ENCODE data around the gene ANKS1A. TPM values are rescaled to one million over a fixed set of nuclear protein-coding genes. Genes with fewer than 3 reads are reported as not detected.

Gene ANKS1A
- total RNA-seq, 1 experiment from 2014 or later: 21.7 TPM

- no peaks in the 10 kb centered on the region for H3K36me3 ChIP-seq (ENCODE audit: insufficient read depth, low read length, poor library complexity, severe bottlenecking)
- intact Hi-C loops (cut with micrococcal nuclease; ENCODE audit: unreplicated experiment): no loop called here
- ChIA-PET POLR2A (ENCODE audit: low non-redundant PET) (no interaction called here), CTCF (no interaction called here)
- H3K4me1 ChIP-seq (ENCODE audit: insufficient read depth, low read length, poor library complexity, severe bottlenecking): peaks cover 23% of the 10 kb centered on the region
- BruUV-seq (replicated peaks): no TSS peak
- H3K4me3 ChIP-seq (ENCODE audit: low read depth, low read length, poor library complexity, severe bottlenecking): no peak overlapping the region
- no peak for DNase-seq (ENCODE audit: low spot score)
- no peaks in the 10 kb centered on the region for H3K9me3 ChIP-seq (ENCODE audit: low read depth, low read length, poor library complexity, severe bottlenecking)
- TF ChIP-seq CTCF (conservative IDR thresholded peaks at IDR 0.05; ENCODE audit: low read depth, low read length) (no peak), EZH2 (IDR thresholded peaks at IDR 0.05; ENCODE audit: borderline replicate concordance, low read depth, low read length, poor library complexity, severe bottlenecking) (no peak)
- no peaks in the 10 kb centered on the region for H3K27me3 ChIP-seq (replicated peaks; ENCODE audit: insufficient read depth, low read depth, low read length, poor library complexity)
- no peak overlapping the region for H3K27ac ChIP-seq (ENCODE audit: low read depth, low read length, poor library complexity, severe bottlenecking)
Measured at GRCh38 chr6:35036828-35037663, 148.0 kb downstream of the ANKS1A start.

GRCh38 chr6:35037664-35038038 lies 148.6 kb downstream of the ANKS1A start:
- POLR2A ChIA-PET (ENCODE audit: low non-redundant PET): no interaction called here
- Histone ChIP-seq H3K4me1 (ENCODE audit: insufficient read depth, low read length, poor library complexity, severe bottlenecking) (peaks cover 23% of the 10 kb centered on the region), H3K27ac (ENCODE audit: low read depth, low read length, poor library complexity, severe bottlenecking) (no peak overlapping the region), H3K36me3 (ENCODE audit: insufficient read depth, low read length, poor library complexity, severe bottlenecking) (no peaks in the 10 kb centered on the region), H3K4me3 (ENCODE audit: low read depth, low read length, poor library complexity, severe bottlenecking) (no peak overlapping the region), H3K9me3 (ENCODE audit: low read depth, low read length, poor library complexity, severe bottlenecking) (no peaks in the 10 kb centered on the region), H3K27me3 (replicated peaks; ENCODE audit: insufficient read depth, low read depth, low read length, poor library complexity) (no peaks in the 10 kb centered on the region)
- TF ChIP-seq EZH2 (IDR thresholded peaks at IDR 0.05; ENCODE audit: borderline replicate concordance, low read depth, low read length, poor library complexity, severe bottlenecking): no peak
- TF ChIP-seq CTCF (conservative IDR thresholded peaks at IDR 0.05; ENCODE audit: low read depth, low read length): no peak
- CTCF ChIA-PET: no interaction called here
- no TSS peak for BruUV-seq (replicated peaks)
- intact Hi-C loops (cut with micrococcal nuclease; ENCODE audit: unreplicated experiment): no loop called here
- no peak for DNase-seq (ENCODE audit: low spot score)

GRCh38 chr6:35038076-35038475 lies 149.0 kb downstream of the ANKS1A start:
- Histone ChIP-seq H3K9me3 (ENCODE audit: low read depth, low read length, poor library complexity, severe bottlenecking) (no peaks in the 10 kb centered on the region), H3K27ac (ENCODE audit: low read depth, low read length, poor library complexity, severe bottlenecking) (no peak overlapping the region), H3K27me3 (replicated peaks; ENCODE audit: insufficient read depth, low read depth, low read length, poor library complexity) (no peaks in the 10 kb centered on the region), H3K36me3 (ENCODE audit: insufficient read depth, low read length, poor library complexity, severe bottlenecking) (no peaks in the 10 kb centered on the region), H3K4me3 (ENCODE audit: low read depth, low read length, poor library complexity, severe bottlenecking) (no peak overlapping the region), H3K4me1 (ENCODE audit: insufficient read depth, low read length, poor library complexity, severe bottlenecking) (peaks cover 23% of the 10 kb centered on the region)
- TF ChIP-seq CTCF (conservative IDR thresholded peaks at IDR 0.05; ENCODE audit: low read depth, low read length): no peak
- TF ChIP-seq EZH2 (IDR thresholded peaks at IDR 0.05; ENCODE audit: borderline replicate concordance, low read depth, low read length, poor library complexity, severe bottlenecking): no peak
- ChIA-PET POLR2A (ENCODE audit: low non-redundant PET) (no interaction called here), CTCF (no interaction called here)
- DNase-seq (ENCODE audit: low spot score): no peak
- intact Hi-C loops (cut with micrococcal nuclease; ENCODE audit: unreplicated experiment): no loop called here
- no TSS peak for BruUV-seq (replicated peaks)
